K562 (cell line): ENCODE measurements around the gene IPO7.

ENCODE experiments used
- CCAR2 ChIP-seq: fragments of 200-400 bp; formaldehyde crosslinking; IDR thresholded peaks from 2 replicates; pipeline ENCODE4 v1.6.1; 2017; ENCODE audit warnings: mild to moderate bottlenecking, low read depth, low read length
- CTCF ChIP-seq, 3 experiments: IDR thresholded peaks in 2 of 3; conservative IDR thresholded peaks in 1 of 3; 2 replicates each; pipeline ENCODE4 v1.5.1; 2011 to 2012; ENCODE audit warnings: low read length in 3 of 3, mild to moderate bottlenecking in 3 of 3, control low read depth in 2 of 3, improper control_type of control experiment in 1 of 3, inconsistent platforms in 1 of 3, low read depth in 1 of 3, mixed read lengths in 1 of 3, moderate library complexity in 1 of 3; ENCODE audit not compliant: insufficient read depth in 2 of 3
- DNMT1 ChIP-seq: fragments of 450-650 bp; IDR thresholded peaks from 2 replicates; pipeline ENCODE4 v1.6.1; 2016; ENCODE audit warnings: antibody characterized with exemption, mild to moderate bottlenecking
- MAFG ChIP-seq: fragments of 450-650 bp; conservative IDR thresholded peaks from 2 replicates; pipeline ENCODE4 v1.6.1; 2016; ENCODE audit warnings: missing genetic modification characterization, missing compliant biosample characterization
- MCM7 ChIP-seq, 2 experiments: fragments of 450-650 bp; IDR thresholded peaks; 2 replicates each; pipeline ENCODE4 v1.6.1; 2016 to 2018
- NCOA1 ChIP-seq: fragments of 450-650 bp; IDR thresholded peaks from 2 replicates; pipeline ENCODE4 v1.6.1; 2016; ENCODE audit warnings: low read depth
- POLR2A ChIP-seq: fragments of 450-650 bp; conservative IDR thresholded peaks from 2 replicates; pipeline ENCODE4 v1.6.1; 2016
- POLR2AphosphoS5 ChIP-seq: IDR thresholded peaks from 2 replicates; pipeline ENCODE4 v1.6.1; 2011; ENCODE audit warnings: mild to moderate bottlenecking, low read depth, low read length, moderate library complexity; ENCODE audit not compliant: control insufficient read depth, insufficient read depth
- RAD21 ChIP-seq, 2 experiments: fragments of 250-450 bp in 1 of 2; fragments of 450-650 bp in 1 of 2; sonication (Bioruptor Pico) in 1 of 2; formaldehyde crosslinking in 1 of 2; IDR thresholded peaks in 1 of 2; conservative IDR thresholded peaks in 1 of 2; 2 replicates each; pipeline versions ENCODE4 v1.4.0 to v1.8.0; 2020 to 2022; ENCODE audit warnings: mild to moderate bottlenecking in 2 of 2, moderate library complexity in 1 of 2
- YBX1 ChIP-seq: fragments of 450-650 bp; IDR thresholded peaks from 2 replicates; pipeline ENCODE4 v1.7.1; 2016; ENCODE audit warnings: mild to moderate bottlenecking
- ZNF23 ChIP-seq: fragments of 250-450 bp; sonication (Bioruptor Pico); IDR thresholded peaks from 2 replicates; pipeline ENCODE4 v1.4.0; 2020; ENCODE audit warnings: mild to moderate bottlenecking
- TF ChIP-seq, protein P1 (sequence below), 2 experiments: fragments of 450-650 bp in 1 of 2; sonication (generic) in 1 of 2; formaldehyde crosslinking in 1 of 2; IDR thresholded peaks; 2 replicates each; pipeline versions ENCODE4 v1.7.1 to v1.9.0; 2016 to 2022; ENCODE audit warnings: inconsistent platforms in 1 of 2, mild to moderate bottlenecking in 1 of 2, missing genetic modification reagents in 1 of 2
- TF ChIP-seq, protein P2 (sequence below): sonication (generic); formaldehyde crosslinking; IDR thresholded peaks from 2 replicates; pipeline ENCODE4 v1.8.0; 2023; ENCODE audit warnings: missing genetic modification reagents, mild to moderate bottlenecking, borderline replicate concordance
- TF ChIP-seq, protein P3 (sequence below): fragments of 250-450 bp; sonication (Bioruptor Pico); IDR thresholded peaks from 2 replicates; pipeline ENCODE4 v1.4.0; 2020; ENCODE audit warnings: borderline replicate concordance

- TF ChIP-seq, protein P1, sequence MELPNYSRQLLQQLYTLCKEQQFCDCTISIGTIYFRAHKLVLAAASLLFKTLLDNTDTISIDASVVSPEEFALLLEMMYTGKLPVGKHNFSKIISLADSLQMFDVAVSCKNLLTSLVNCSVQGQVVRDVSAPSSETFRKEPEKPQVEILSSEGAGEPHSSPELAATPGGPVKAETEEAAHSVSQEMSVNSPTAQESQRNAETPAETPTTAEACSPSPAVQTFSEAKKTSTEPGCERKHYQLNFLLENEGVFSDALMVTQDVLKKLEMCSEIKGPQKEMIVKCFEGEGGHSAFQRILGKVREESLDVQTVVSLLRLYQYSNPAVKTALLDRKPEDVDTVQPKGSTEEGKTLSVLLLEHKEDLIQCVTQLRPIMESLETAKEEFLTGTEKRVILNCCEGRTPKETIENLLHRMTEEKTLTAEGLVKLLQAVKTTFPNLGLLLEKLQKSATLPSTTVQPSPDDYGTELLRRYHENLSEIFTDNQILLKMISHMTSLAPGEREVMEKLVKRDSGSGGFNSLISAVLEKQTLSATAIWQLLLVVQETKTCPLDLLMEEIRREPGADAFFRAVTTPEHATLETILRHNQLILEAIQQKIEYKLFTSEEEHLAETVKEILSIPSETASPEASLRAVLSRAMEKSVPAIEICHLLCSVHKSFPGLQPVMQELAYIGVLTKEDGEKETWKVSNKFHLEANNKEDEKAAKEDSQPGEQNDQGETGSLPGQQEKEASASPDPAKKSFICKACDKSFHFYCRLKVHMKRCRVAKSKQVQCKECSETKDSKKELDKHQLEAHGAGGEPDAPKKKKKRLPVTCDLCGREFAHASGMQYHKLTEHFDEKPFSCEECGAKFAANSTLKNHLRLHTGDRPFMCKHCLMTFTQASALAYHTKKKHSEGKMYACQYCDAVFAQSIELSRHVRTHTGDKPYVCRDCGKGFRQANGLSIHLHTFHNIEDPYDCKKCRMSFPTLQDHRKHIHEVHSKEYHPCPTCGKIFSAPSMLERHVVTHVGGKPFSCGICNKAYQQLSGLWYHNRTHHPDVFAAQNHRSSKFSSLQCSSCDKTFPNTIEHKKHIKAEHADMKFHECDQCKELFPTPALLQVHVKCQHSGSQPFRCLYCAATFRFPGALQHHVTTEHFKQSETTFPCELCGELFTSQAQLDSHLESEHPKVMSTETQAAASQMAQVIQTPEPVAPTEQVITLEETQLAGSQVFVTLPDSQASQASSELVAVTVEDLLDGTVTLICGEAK (IDR thresholded peaks at IDR 0.05): no peak
- TF ChIP-seq, protein P1 (CRISPR knock-in tag; IDR thresholded peaks at IDR 0.05): no peak
- TF ChIP-seq CTCF (IDR thresholded peaks at IDR 0.05 in 2 of 3, conservative IDR thresholded peaks at IDR 0.05 in 1 of 3; ENCODE audit: insufficient read depth in 2 of 3, low read depth in 1 of 3, low read length in 3 of 3): no peak
- peak; percentile 88 for TF ChIP-seq POLR2A
- peak in 1 of 2 experiments; percentile 23; a peak in 2 of 4 replicates for TF ChIP-seq RAD21 (CRISPR knock-in tag; conservative IDR thresholded peaks at IDR 0.05 in 1 of 2, IDR thresholded peaks at IDR 0.05 in 1 of 2)
- no peak for TF ChIP-seq ZNF23
- TF ChIP-seq, protein P2, sequence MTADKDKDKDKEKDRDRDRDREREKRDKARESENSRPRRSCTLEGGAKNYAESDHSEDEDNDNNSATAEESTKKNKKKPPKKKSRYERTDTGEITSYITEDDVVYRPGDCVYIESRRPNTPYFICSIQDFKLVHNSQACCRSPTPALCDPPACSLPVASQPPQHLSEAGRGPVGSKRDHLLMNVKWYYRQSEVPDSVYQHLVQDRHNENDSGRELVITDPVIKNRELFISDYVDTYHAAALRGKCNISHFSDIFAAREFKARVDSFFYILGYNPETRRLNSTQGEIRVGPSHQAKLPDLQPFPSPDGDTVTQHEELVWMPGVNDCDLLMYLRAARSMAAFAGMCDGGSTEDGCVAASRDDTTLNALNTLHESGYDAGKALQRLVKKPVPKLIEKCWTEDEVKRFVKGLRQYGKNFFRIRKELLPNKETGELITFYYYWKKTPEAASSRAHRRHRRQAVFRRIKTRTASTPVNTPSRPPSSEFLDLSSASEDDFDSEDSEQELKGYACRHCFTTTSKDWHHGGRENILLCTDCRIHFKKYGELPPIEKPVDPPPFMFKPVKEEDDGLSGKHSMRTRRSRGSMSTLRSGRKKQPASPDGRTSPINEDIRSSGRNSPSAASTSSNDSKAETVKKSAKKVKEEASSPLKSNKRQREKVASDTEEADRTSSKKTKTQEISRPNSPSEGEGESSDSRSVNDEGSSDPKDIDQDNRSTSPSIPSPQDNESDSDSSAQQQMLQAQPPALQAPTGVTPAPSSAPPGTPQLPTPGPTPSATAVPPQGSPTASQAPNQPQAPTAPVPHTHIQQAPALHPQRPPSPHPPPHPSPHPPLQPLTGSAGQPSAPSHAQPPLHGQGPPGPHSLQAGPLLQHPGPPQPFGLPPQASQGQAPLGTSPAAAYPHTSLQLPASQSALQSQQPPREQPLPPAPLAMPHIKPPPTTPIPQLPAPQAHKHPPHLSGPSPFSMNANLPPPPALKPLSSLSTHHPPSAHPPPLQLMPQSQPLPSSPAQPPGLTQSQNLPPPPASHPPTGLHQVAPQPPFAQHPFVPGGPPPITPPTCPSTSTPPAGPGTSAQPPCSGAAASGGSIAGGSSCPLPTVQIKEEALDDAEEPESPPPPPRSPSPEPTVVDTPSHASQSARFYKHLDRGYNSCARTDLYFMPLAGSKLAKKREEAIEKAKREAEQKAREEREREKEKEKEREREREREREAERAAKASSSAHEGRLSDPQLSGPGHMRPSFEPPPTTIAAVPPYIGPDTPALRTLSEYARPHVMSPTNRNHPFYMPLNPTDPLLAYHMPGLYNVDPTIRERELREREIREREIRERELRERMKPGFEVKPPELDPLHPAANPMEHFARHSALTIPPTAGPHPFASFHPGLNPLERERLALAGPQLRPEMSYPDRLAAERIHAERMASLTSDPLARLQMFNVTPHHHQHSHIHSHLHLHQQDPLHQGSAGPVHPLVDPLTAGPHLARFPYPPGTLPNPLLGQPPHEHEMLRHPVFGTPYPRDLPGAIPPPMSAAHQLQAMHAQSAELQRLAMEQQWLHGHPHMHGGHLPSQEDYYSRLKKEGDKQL (CRISPR knock-in tag): no peak
- TF ChIP-seq POLR2AphosphoS5: peak; percentile 96
- no peak for TF ChIP-seq DNMT1
- no peak for TF ChIP-seq CCAR2
- TF ChIP-seq YBX1: no peak
- TF ChIP-seq MCM7 (IDR thresholded peaks at IDR 0.05): no peak
- TF ChIP-seq NCOA1: no peak
- TF ChIP-seq, protein P3, sequence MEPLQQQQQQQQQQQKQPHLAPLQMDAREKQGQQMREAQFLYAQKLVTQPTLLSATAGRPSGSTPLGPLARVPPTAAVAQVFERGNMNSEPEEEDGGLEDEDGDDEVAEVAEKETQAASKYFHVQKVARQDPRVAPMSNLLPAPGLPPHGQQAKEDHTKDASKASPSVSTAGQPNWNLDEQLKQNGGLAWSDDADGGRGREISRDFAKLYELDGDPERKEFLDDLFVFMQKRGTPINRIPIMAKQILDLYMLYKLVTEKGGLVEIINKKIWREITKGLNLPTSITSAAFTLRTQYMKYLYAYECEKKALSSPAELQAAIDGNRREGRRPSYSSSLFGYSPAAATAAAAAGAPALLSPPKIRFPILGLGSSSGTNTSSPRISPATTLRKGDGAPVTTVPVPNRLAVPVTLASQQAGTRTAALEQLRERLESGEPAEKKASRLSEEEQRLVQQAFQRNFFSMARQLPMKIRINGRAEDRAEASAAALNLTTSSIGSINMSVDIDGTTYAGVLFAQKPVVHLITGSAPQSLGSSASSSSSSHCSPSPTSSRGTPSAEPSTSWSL (CRISPR knock-in tag): no peak
- no peak for TF ChIP-seq MAFG
These were observed 76.8 kb downstream of the IPO7 start for GRCh38 chr11:9461063-9461759.
